Gastroesophageal sphincter (tissue), 4 donors: Measurements from ENCODE around the gene ATP6V0B. TPM values are rescaled to one million over a fixed set of nuclear protein-coding genes. Genes with fewer than 3 reads are reported as not detected.

Experiments used
- ATAC-seq: fragments of 150-250 bp; one replicate; pipeline ENCODE4 v1.9.1; 2016; ENCODE audit warnings: mild to moderate bottlenecking, moderate library complexity
- H3K27ac ChIP-seq, 4 donors: fragments of 200-600 bp; sonication (generic) in 3 of 4; 1 replicate in 3 of 4; 2 replicates in 1 of 4; pipeline ENCODE4 v1.5.1; 2016 to 2019
- H3K27me3 ChIP-seq: fragments of 200-600 bp; sonication (generic); one replicate; pipeline ENCODE4 v1.5.1; 2019
- H3K36me3 ChIP-seq, 2 donors: fragments of 200-600 bp; sonication (generic); one replicate each; pipeline ENCODE4 v1.5.1; 2019; ENCODE audit warnings: control low read depth in 1 of 2
- H3K4me1 ChIP-seq, 3 donors: fragments of 200-600 bp; sonication (generic); 1 replicate in 2 of 3; 2 replicates in 1 of 3; pipeline ENCODE4 v1.5.1; 2016 to 2019; ENCODE audit warnings: control low read depth in 2 of 3
- H3K4me3 ChIP-seq, 2 donors: fragments of 200-600 bp; sonication (generic); one replicate each; pipeline ENCODE4 v1.5.1; 2019; ENCODE audit warnings: mild to moderate bottlenecking in 1 of 2, moderate library complexity in 1 of 2
- H3K9me3 ChIP-seq, 3 donors: fragments of 200-600 bp; sonication (generic); one replicate each; pipeline ENCODE4 v1.5.1; 2017 to 2019; ENCODE audit warnings: control low read depth in 2 of 3
- EP300 ChIP-seq: sonication (generic); formaldehyde crosslinking; IDR thresholded peaks from one replicate; pipeline ENCODE4 v1.6.1; 2017; ENCODE audit warnings: antibody characterized with exemption, mild to moderate bottlenecking
- POLR2A ChIP-seq, 2 donors: fragments of 450-650 bp; IDR thresholded peaks; one replicate each; pipeline ENCODE4 v1.6.1; 2017; ENCODE audit warnings: antibody characterized with exemption in 2 of 2, mild to moderate bottlenecking in 2 of 2, moderate library complexity in 1 of 2
- POLR2AphosphoS5 ChIP-seq: sonication (generic); formaldehyde crosslinking; IDR thresholded peaks from one replicate; pipeline ENCODE4 v1.6.1; 2017; ENCODE audit warnings: antibody characterized with exemption
- WGBS, 2 donors: methylation state at CpG; one replicate each; pipeline ENCODE4 v1.1.5; 2018; ENCODE audit warnings: low coverage in 1 of 2; 5-methylcytosine and 5-hydroxymethylcytosine counted together
- total RNA-seq, 4 donors: library from RNA; depleted of rRNA; stranded (reverse); fragments of >200 nt; gene quantifications; one replicate each; pipeline ENCODE4 v1.1.0, GENCODE V29; 2016
- TF ChIP-seq, protein P1 (sequence below), 4 experiments: fragments of 200-600 bp in 2 of 4; fragments of 450-650 bp in 2 of 4; sonication (generic) in 1 of 4; IDR thresholded peaks; one replicate each; pipeline ENCODE4 v1.5.1; 2017 to 2019; ENCODE audit warnings: antibody characterized with exemption in 4 of 4, mild to moderate bottlenecking in 2 of 4, moderate library complexity in 2 of 4

Gene ATP6V0B
- total RNA-seq, 4 donors from 2014 or later, result 67.9 to 107 (median 89.9) TPM

DNA sequence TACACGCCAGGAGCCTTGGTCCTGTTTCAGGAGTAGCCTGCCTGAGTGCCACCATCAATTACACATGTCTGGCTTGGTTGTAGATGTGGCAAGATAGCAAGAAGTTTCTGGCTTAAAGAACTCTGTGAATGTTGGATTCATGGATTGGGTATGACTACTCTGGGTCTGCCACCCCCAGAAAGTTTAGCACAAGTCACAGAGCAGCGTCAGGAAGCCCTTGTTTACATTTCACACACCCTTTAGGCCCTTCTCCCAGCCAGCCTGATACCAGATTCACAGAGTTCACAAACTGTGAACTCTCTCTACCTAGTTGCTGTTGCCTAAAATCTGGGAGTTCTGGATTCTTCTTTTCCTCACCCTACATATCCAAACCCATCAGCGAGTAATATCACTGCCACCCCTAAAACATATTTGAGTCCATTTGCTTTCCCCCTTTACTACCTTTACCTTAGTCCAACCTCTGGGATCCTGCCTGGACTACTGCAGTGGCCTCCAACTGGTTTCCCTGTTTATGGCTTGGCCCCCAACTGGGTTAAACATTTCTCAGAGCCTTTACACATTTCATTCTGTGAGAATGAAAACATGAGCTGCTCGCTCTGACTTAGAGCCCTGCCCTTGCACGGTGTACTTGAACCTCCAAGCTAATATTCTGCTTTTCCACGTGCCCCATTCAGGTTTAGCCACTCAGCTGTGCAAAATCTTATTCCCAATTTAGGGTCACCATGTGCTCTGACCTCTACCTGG, 12.6 kb downstream of the ATP6V0B start:
- H3K36me3 ChIP-seq, result peaks cover 0 to 35% of the 10 kb centered on the region in 2 donors
- no peak overlapping the region for H3K4me3 ChIP-seq
- H3K27me3 ChIP-seq, result no peaks in the 10 kb centered on the region
- TF ChIP-seq POLR2A (IDR thresholded peaks at IDR 0.05), result no peak
- TF ChIP-seq, protein P1, sequence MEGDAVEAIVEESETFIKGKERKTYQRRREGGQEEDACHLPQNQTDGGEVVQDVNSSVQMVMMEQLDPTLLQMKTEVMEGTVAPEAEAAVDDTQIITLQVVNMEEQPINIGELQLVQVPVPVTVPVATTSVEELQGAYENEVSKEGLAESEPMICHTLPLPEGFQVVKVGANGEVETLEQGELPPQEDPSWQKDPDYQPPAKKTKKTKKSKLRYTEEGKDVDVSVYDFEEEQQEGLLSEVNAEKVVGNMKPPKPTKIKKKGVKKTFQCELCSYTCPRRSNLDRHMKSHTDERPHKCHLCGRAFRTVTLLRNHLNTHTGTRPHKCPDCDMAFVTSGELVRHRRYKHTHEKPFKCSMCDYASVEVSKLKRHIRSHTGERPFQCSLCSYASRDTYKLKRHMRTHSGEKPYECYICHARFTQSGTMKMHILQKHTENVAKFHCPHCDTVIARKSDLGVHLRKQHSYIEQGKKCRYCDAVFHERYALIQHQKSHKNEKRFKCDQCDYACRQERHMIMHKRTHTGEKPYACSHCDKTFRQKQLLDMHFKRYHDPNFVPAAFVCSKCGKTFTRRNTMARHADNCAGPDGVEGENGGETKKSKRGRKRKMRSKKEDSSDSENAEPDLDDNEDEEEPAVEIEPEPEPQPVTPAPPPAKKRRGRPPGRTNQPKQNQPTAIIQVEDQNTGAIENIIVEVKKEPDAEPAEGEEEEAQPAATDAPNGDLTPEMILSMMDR (IDR thresholded peaks at IDR 0.05), result no peak
- TF ChIP-seq EP300, result no peak
- TF ChIP-seq POLR2AphosphoS5, result no peak
- H3K27ac ChIP-seq, result no peak overlapping the region
- 69 to 71% methylated on average over 2 to 6 of the region's 6 CpGs for WGBS, 2 donors
- H3K9me3 ChIP-seq, result no peaks in the 10 kb centered on the region
- H3K4me1 ChIP-seq, result peaks cover 0 to 17% (median 7%) of the 10 kb centered on the region in 3 donors
- no peak for ATAC-seq

DNA sequence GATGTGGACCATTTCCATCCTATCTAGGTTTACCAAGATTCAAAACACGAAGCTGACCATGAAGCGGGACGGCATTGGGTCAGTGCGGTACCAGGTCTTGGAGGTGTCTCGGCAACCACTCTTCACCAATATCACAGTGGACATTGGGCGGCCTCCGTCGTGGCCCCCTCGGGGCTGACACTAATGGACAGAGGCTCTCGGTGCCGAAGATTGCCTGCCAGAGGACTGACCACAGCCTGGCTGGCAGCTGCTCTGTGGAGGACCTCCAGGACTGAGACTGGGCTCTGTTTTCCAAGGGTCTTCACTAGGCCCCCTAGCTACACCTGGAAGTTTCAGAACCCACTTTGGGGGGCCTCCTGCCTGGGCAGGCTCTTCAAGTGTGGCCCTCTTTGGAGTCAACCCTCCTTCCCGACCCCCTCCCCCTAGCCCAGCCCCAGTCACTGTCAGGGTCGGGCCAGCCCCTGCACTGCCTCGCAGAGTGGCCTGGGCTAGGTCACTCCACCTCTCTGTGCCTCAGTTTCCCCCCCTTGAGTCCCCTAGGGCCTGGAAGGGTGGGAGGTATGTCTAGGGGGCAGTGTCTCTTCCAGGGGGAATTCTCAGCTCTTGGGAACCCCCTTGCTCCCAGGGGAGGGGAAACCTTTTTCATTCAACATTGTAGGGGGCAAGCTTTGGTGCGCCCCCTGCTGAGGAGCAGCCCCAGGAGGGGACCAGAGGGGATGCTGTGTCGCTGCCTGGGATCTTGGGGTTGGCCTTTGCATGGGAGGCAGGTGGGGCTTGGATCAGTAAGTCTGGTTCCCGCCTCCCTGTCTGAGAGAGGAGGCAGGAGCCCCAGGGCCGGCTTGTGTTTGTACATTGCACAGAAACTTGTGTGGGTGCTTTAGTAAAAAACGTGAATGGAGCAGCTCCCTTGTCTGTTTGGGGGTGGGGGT, 15.8 kb downstream of the ATP6V0B start:
- 0 to 20% methylated on average over 1 of the region's 19 CpGs for WGBS, 2 donors
- H3K27me3 ChIP-seq, result no peaks in the 10 kb centered on the region
- no peak for TF ChIP-seq EP300
- TF ChIP-seq POLR2AphosphoS5, result no peak
- no peak for TF ChIP-seq POLR2A (IDR thresholded peaks at IDR 0.05)
- TF ChIP-seq, protein P1 (IDR thresholded peaks at IDR 0.05), result no peak
- peak overlapping the region; percentile 52 to 74 for H3K4me3 ChIP-seq
- no peaks in the 10 kb centered on the region for H3K9me3 ChIP-seq
- no peak for ATAC-seq
- H3K36me3 ChIP-seq, result peaks cover 0 to 10% of the 10 kb centered on the region in 2 donors
- peak overlapping the region; percentile 11 to 84 (median 80) for H3K27ac ChIP-seq
- H3K4me1 ChIP-seq, result peaks cover 0 to 22% (median 7%) of the 10 kb centered on the region in 3 donors

DNA sequence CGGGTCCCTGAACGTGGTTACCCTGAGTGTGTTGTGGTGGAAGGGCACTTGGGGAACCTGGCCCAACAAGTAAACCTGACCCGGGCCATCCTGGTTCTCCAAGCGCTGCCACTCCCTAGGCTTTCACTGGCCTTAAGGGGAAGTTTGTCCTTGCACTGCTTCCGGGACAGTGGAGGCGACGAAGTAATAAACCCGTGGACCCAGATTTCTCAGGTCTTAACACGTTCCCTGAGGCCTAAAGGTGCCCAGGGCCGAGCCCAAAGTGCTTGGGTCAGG, 16.4 kb downstream of the ATP6V0B start:
- no peaks in the 10 kb centered on the region for H3K27me3 ChIP-seq
- WGBS, 2 donors, result 0% methylated on average over 1 of the region's 10 CpGs; no CpG with 5 or more reads in 1 of the 2 donors
- H3K36me3 ChIP-seq, result peaks cover 0 to 4% of the 10 kb centered on the region in 2 donors
- peak overlapping the region; percentile 11 to 84 (median 80) for H3K27ac ChIP-seq
- no peak for ATAC-seq
- H3K4me1 ChIP-seq, result peaks cover 0 to 24% (median 7%) of the 10 kb centered on the region in 3 donors
- no peak for TF ChIP-seq POLR2AphosphoS5
- TF ChIP-seq POLR2A (IDR thresholded peaks at IDR 0.05), result peak; percentile 9 to 19
- peak overlapping the region; percentile 52 to 74 for H3K4me3 ChIP-seq
- H3K9me3 ChIP-seq, result no peaks in the 10 kb centered on the region

DNA sequence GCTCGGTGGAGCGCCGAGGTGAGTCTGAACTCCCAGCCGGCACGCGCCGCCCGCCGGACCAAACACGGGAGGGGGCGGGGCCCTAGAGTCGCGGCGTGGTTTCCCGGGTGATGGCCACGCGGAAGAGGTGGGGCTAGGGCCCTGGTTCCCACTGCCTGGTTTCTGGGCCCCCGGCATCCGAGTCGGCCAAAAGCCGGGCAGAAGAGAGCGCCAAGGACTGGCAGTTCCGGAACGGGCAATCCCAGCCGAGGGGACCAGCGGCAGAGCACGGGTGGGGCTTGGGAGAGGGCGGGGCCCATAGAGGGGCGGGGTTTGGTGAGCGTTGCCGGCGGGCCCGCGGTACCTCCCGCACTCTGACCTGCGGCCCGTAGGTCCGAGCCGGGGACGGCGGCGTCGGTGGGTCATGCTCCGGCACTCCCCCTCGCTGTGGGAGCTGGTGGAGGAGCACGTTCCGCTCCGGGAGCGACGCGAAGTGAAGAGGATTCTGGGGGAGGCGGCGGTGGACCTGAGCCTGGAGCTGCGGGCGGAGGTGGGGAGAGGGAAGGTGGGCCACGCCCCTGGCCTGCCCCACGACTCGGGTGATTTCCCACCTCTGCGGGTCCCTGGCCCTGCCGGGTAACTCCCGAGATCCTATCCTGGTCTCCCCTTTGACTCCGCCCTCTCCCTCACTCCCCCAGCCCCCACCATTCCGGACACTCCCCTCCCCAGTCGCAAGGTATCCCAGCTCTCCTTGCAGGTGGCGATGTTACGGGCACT, 16.9 kb downstream of the ATP6V0B start, which contains the start of gene CCDC24:
TSS of gene CCDC24 (plus strand) at position 124 of the 756 bp plus-strand sequence. CDS start at position 404, 280 bp downstream.
- no peaks in the 10 kb centered on the region for H3K27me3 ChIP-seq
- peak; percentile 91 for ATAC-seq
- H3K4me3 ChIP-seq, result peak within 1 kb of the TSS; percentile 52 to 74
- H3K4me1 ChIP-seq, result peaks cover 0 to 29% (median 7%) of the 10 kb centered on the region in 3 donors
- 0 to 4% methylated on average over 8 to 9 of the region's 66 CpGs for WGBS, 2 donors
- no peaks in the 10 kb centered on the region for H3K36me3 ChIP-seq
- H3K9me3 ChIP-seq, result no peaks in the 10 kb centered on the region
- peak; percentile 66 for TF ChIP-seq POLR2AphosphoS5
- TF ChIP-seq POLR2A (IDR thresholded peaks at IDR 0.05), result peak in 1 of 2 donors; percentile 8
- TF ChIP-seq, protein P1 (IDR thresholded peaks at IDR 0.05), result peak in 2 of 4 experiments; percentile 5 to 11
- TF ChIP-seq EP300, result no peak
- H3K27ac ChIP-seq, result peak within 1 kb of the TSS; percentile 25 to 84 (median 80)
